ENCODE results near the gene SPTLC3. TPM values are rescaled to one million over a fixed set of nuclear protein-coding genes. Genes with fewer than 3 reads are reported as not detected.

Gene SPTLC3
- total RNA-seq, 4 donors from 2014 or later, result 15.9 to 21.9 (median 18.7) TPM

- no peak for DNase-seq
- Histone ChIP-seq H3K27me3 (no peaks in the 10 kb centered on the region), H3K36me3 (no peaks in the 10 kb centered on the region), H3K27ac (no peak overlapping the region), H3K4me3 (no peak overlapping the region), H3K9me3 (no peaks in the 10 kb centered on the region), H3K4me1 (no peaks in the 10 kb centered on the region)
- no peak for TF ChIP-seq CTCF (IDR thresholded peaks at IDR 0.05)
- TF ChIP-seq POLR2A (IDR thresholded peaks at IDR 0.05), result no peak
These were observed 37.6 kb downstream of the SPTLC3 start for GRCh38 chr20:13046409-13046808.

- H3K9me3 ChIP-seq, result no peaks in the 10 kb centered on the region
- H3K4me1 ChIP-seq, result no peaks in the 10 kb centered on the region
- DNase-seq, result no peak
- no peak overlapping the region for H3K4me3 ChIP-seq
- TF ChIP-seq POLR2A (IDR thresholded peaks at IDR 0.05) (no peak), CTCF (IDR thresholded peaks at IDR 0.05) (no peak)
- no peaks in the 10 kb centered on the region for H3K27me3 ChIP-seq
- H3K36me3 ChIP-seq, result no peaks in the 10 kb centered on the region
- no peak overlapping the region for H3K27ac ChIP-seq
These were observed 45.2 kb downstream of the SPTLC3 start for GRCh38 chr20:13054011-13054410.

GRCh38 chr20:13058666-13059389 is 50.1 kb downstream of the SPTLC3 start:
- no peaks in the 10 kb centered on the region for H3K9me3 ChIP-seq
- no peak for TF ChIP-seq CTCF (IDR thresholded peaks at IDR 0.05)
- TF ChIP-seq POLR2A (IDR thresholded peaks at IDR 0.05), result no peak
- no peaks in the 10 kb centered on the region for H3K36me3 ChIP-seq
- no peak for DNase-seq
- H3K4me3 ChIP-seq, result no peak overlapping the region
- no peaks in the 10 kb centered on the region for H3K4me1 ChIP-seq
- H3K27ac ChIP-seq, result no peak overlapping the region
- no peaks in the 10 kb centered on the region for H3K27me3 ChIP-seq

- H3K9me3 ChIP-seq, result no peaks in the 10 kb centered on the region
- H3K36me3 ChIP-seq, result no peaks in the 10 kb centered on the region
- DNase-seq, result no peak
- no peak overlapping the region for H3K4me3 ChIP-seq
- no peak overlapping the region for H3K27ac ChIP-seq
- no peaks in the 10 kb centered on the region for H3K4me1 ChIP-seq
- TF ChIP-seq CTCF (IDR thresholded peaks at IDR 0.05) (no peak), POLR2A (IDR thresholded peaks at IDR 0.05) (no peak)
- no peaks in the 10 kb centered on the region for H3K27me3 ChIP-seq
These were observed 50.8 kb downstream of the SPTLC3 start for GRCh38 chr20:13059398-13060136.

GRCh38 chr20:13060327-13060726 is 51.6 kb downstream of the SPTLC3 start:
- Histone ChIP-seq H3K4me3 (no peak overlapping the region), H3K27me3 (no peaks in the 10 kb centered on the region), H3K9me3 (no peaks in the 10 kb centered on the region), H3K36me3 (no peaks in the 10 kb centered on the region), H3K4me1 (no peaks in the 10 kb centered on the region), H3K27ac (no peak overlapping the region)
- no peak for TF ChIP-seq POLR2A (IDR thresholded peaks at IDR 0.05)
- no peak for TF ChIP-seq CTCF (IDR thresholded peaks at IDR 0.05)
- no peak for DNase-seq

Measured in Peyer's patch (tissue), 4 donors.